GM19238 (cell line): Measurements from ENCODE around the gene LRRN4CL.
"Not testable (repeated sequence)": the region's sequence is repeated elsewhere in the genome, so short reads cannot be mapped to it uniquely, and the experiment has no call there.

Experiments
- DNase-seq: peaks from one replicate; pipeline ENCODE4 v3.0.0; 2011; ENCODE audit warnings: low spot score; ENCODE audit not compliant: insufficient read length

Gene LRRN4CL

GRCh38 chr11:62677156-62677555 lies 12.2 kb downstream of the LRRN4CL start:
- no peak for DNase-seq

GRCh38 chr11:62676698-62677097 lies 12.6 kb downstream of the LRRN4CL start:
- no peak for DNase-seq

- DNase-seq: not testable (repeated sequence)
Observed at GRCh38 chr11:62675415-62675814, 13.9 kb downstream of the LRRN4CL start.

GRCh38 chr11:62673196-62673525 lies 16.2 kb downstream of the LRRN4CL start:
- no peak for DNase-seq

GRCh38 chr11:62671608-62672389 lies 17.5 kb downstream of the LRRN4CL start, which contains the start of the genes LBHD1 and UQCC3:
LBHD1 (minus strand) TSS chr11:62672267; CDS start chr11:62670031, 2,236 bp downstream.
UQCC3 (plus strand) TSS chr11:62671673; CDS start chr11:62671746, 73 bp downstream.
- peak; percentile 78 for DNase-seq

GRCh38 chr11:62671236-62671607 lies 18.1 kb downstream of the LRRN4CL start:
- no peak for DNase-seq

- no peak for DNase-seq
Observed at GRCh38 chr11:62669420-62670161, 19.7 kb downstream of the LRRN4CL start.

- no peak for DNase-seq
Observed at GRCh38 chr11:62667460-62667859, 21.9 kb downstream of the LRRN4CL start.

GRCh38 chr11:62666259-62666926 lies 22.9 kb downstream of the LRRN4CL start:
- DNase-seq: no peak

- no peak for DNase-seq
Observed at GRCh38 chr11:62665599-62666258, 23.6 kb downstream of the LRRN4CL start.

GRCh38 chr11:62665075-62665598 lies 24.2 kb downstream of the LRRN4CL start, which contains the start of the genes C11orf98 and CSKMT:
C11orf98 (minus strand) TSS chr11:62665210; CDS start chr11:62665169, 41 bp downstream.
CSKMT (plus strand) TSS chr11:62665312; CDS start chr11:62665880, 568 bp downstream.
- DNase-seq: peak; percentile 95

- DNase-seq: peak; percentile 62
Observed at GRCh38 chr11:62664405-62665074, 24.8 kb downstream of the LRRN4CL start.

- no peak for DNase-seq
Observed at GRCh38 chr11:62656796-62657429, 32.4 kb downstream of the LRRN4CL start.

- no peak for DNase-seq
Observed at GRCh38 chr11:62654297-62654696, 35.0 kb downstream of the LRRN4CL start.

GRCh38 chr11:62652161-62653006 lies 36.9 kb downstream of the LRRN4CL start:
- no peak for DNase-seq

GRCh38 chr11:62650283-62650682 lies 39.0 kb downstream of the LRRN4CL start:
- DNase-seq: not testable (repeated sequence)

- DNase-seq: no peak
Observed at GRCh38 chr11:62649486-62649885, 39.8 kb downstream of the LRRN4CL start.

GRCh38 chr11:62648967-62649364 lies 40.4 kb downstream of the LRRN4CL start:
- no peak for DNase-seq
